Kidney capillary endothelial cell (primary cell): ENCODE data around the gene CPA1.
"Not testable (repeated sequence)": the region's sequence is repeated elsewhere in the genome, so short reads cannot be mapped to it uniquely, and the experiment has no call there.

ENCODE experiments used
- DNase-seq: peaks from one replicate; pipeline ENCODE4 v3.0.0-alpha.2; 2018; ENCODE audit warnings: low spot score

Gene CPA1

DNA sequence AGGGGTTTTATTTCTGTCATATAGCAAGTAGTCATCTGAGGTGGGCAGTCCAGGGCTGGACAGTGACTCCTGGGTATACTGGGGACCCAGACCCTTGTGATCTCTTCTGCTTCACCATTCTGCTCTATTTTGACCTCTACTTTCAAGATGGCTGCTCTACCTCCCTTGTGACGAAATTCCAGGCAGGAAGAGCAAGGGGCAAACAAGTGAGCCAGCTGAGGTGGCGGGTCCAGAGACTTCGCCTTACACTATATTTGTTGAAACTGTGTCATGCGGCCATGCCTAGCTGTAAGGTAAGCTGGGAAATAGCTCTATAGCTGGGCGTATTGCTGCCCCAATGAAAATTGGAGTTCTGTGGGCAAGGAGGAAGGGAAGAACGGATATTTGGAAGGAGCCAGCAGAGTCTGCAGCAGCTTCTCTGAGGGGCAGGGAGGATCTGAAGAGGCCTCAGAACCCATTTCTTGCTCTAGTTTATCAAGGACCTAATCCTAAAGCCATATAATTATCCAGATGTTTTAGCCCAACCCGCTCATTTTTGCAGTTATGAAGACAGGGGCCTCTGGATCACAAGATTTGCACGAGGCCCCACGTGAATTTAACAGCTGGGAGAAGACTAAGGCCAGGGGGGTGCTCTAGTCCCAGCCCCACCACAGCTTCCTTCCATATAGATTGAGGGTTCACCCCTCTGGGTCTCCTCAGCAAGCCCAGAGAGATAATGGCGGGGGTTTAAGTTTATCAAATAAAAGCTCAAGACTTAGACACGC lies 7.7 kb upstream of the CPA1 start:
- DNase-seq = no peak

DNA sequence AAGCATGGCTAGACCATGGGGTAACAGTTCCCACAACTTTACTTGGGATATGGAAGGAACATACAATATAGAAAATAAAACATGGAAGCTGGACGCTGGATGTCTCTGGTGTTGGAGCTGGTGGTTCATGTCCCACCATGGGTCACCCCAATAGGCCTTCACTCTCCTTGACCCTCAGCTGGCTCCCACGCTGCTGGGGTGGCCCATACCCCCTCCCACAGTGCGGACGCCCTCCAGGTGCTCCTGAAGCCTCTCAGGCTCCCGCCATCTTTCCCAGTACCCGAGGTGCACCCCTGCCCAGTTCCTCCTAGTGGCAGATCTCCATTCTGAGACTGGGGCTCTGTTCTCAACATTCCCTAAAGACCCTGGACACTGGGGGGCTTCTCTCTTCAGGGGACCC lies 5.8 kb upstream of the CPA1 start:
- no peak for DNase-seq

DNA sequence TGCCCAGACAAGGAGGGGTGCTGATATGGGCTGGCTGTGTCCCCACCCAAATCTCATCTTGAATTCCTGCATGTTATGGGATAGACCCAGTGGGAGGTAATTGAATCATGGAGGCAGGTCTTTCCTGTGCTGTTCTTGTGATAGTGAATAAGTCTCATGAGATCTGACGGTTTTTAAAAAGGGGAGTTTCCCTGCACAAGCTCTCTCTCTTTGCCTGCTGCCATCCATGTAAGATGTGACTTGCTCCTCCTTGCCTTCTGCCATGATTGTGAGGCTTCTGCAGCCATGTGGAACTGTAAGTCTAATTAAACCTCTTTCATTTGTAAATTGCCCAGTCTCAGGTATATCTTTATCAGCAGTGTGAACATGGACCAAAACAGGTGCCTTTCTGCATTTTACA lies 3.8 kb upstream of the CPA1 start:
- DNase-seq = not testable (repeated sequence)

GRCh38 chr7:130377178-130377577 lies 3.1 kb upstream of the CPA1 start:
- no peak for DNase-seq

- DNase-seq = no peak
These were observed 1.3 kb upstream of the CPA1 start for GRCh38 chr7:130379019-130379418.

DNA sequence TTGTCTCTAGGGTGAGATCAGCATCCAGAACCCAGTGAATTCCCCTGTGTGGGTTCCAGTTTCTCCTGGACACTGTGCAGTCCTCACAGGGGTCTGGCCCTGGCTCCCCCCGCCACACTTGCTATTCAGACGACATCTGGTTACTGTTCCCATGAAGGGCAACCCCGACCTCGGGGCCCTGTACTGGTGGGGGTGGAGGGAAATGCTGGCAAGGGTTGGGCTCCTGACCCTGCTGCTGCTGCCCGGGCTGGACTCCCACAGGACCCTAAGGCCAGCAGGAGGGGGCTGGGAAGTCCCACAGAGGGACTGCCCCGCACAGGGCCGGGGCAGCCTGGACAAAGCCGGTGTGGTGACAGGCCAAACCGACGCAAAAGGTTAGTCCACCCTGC lies 768 bp upstream of the CPA1 start:
- DNase-seq = no peak

DNA sequence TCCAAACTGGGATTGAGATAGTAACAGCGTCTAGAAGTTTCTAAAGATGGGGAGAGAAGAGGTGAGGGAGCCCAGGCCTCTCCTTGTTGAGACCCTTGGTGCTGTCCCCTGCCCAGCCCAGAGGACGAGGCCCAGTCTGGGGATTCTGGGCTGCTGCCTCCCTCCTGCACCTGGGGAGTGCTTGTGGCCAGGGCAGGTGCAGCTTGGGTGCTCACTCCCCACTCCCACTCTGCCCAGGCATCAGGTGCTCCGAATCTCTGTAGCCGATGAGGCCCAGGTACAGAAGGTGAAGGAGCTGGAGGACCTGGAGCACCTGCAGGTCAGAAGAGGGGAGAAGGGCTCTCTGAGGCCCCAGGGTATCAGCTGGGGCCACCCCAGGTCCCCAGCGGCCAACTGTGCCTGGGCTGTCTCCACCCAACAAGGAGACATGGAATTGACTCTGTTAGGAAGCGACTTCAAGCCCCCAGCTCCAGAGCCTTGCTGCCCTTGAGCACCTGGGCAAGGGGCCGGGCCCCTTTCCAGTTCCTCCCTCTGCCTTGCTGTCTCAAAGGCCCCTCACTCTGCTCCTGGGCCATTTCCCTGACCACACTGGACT lies 664 bp downstream of the CPA1 start:
- no peak for DNase-seq

DNA sequence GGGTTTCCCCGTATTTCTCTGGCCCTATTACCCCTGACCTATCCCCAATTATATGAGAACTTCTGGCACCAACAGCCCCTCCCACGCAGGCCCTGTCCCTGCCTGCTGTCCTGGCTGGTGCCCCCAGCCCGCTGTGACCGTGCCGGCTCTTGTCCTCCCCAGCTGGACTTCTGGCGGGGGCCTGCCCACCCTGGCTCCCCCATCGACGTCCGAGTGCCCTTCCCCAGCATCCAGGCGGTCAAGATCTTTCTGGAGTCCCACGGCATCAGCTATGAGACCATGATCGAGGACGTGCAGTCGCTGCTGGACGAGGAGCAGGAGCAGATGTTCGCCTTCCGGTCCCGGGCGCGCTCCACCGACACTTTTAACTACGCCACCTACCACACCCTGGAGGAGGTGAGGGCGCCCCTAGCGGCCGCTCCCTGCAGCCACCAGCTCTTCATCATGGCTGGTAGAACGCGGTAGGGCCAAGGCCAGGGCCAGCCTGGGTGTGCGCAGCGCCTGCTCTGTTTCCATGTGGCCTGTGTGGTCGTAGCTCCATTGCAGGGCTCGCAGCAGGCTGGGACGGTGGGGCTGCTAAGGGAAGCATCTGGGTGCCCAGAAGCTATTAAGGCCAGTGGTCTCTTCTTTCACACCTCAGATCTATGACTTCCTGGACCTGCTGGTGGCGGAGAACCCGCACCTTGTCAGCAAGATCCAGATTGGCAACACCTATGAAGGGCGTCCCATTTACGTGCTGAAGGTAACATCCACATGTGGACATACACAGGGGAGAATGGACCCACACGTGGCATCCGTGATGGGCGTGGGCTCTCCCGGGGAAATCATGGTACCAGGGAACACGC lies 1.4 kb downstream of the CPA1 start:
- no peak for DNase-seq

- DNase-seq = no peak
These were observed 3.1 kb downstream of the CPA1 start for GRCh38 chr7:130383187-130383980.

- DNase-seq = no peak
These were observed 4.1 kb downstream of the CPA1 start for GRCh38 chr7:130384371-130384801.

- no peak for DNase-seq
These were observed 4.7 kb downstream of the CPA1 start for GRCh38 chr7:130384841-130385599.

GRCh38 chr7:130385600-130386066 lies 5.3 kb downstream of the CPA1 start:
- no peak for DNase-seq

DNA sequence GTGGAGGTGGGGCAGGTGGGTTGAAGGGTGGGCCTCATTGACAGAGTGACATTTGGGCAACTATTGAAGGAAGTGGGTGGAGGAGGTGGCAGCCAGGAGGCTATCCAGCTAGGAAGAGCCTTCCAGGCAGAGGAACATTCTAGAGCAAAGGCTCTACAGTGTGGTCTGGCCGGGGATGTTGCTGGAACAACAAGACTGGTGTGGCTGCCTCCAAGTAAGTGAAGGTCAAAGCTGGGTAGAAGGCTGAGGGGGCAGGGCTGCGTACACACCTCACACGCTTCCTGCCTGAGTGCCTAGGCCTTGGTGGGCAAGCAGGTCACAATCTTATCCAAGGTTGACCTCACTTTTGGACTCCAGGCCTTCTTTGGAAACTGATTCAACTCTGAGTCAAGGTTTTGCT lies 6.6 kb downstream of the CPA1 start:
- DNase-seq = no peak

GRCh38 chr7:130387306-130387627 lies 7.0 kb downstream of the CPA1 start:
- no peak for DNase-seq

- no peak for DNase-seq
These were observed 7.5 kb downstream of the CPA1 start for GRCh38 chr7:130387628-130388403.

DNA sequence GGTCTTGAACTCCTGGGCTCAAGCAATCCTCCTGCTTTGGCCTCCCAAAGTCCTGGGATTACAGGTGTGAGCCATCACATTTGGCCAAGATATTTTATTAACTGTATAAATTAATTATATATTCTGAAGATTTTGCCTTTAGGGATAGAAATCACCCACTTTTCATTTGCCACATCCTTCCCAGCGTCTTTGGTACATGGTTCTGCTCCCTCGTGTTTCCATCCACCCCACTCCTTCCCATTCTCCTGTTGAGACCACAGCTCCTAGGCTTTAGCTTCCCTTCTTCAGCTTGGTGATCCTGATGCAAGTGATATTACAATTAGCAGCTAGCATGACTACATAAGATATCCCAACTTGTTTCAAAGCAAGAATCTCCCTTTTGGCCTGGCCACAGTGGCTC lies 8.4 kb downstream of the CPA1 start:
- DNase-seq = no peak

GRCh38 chr7:130390486-130390885 lies 10.2 kb downstream of the CPA1 start:
- DNase-seq = no peak

- DNase-seq = no peak
These were observed 12.8 kb downstream of the CPA1 start for GRCh38 chr7:130393101-130393561.

DNA sequence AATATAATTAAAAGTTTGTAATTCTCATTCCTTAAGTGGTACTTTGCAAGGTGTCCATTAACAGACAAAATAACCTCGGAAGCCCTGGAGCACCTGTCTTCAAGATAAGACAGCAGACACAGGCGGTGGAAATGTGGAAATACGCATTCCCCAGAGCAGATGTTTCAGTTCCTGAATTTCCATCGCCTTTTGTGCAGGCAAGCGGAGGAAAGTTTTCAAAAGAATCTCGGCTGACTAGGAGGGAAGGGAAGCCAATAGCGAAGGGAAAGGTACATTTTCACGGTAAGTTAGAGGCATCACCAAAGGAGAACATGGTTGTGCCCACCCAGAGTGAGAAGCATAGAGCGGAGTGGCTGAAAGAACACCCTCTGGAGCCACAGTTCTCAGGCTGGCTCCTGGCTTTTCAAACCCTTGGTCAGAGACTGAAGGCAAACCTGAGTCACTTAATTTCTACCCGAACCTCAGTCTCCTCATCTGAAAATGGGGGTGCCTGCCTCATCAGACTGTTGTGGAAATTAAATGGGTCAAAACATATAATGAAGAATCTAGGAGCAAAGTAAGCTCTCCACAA lies 13.6 kb downstream of the CPA1 start:
- DNase-seq = no peak
